ENCODE measurements around the gene CDCA7. TPM values are rescaled to one million over a fixed set of nuclear protein-coding genes. Genes with fewer than 3 reads are reported as not detected.

The CDCA7 gene
- total and polyA plus RNA-seq, 2 donors (not counting 3 experiments of a cell fraction or from before 2014, with no cell fraction given) = 14.9 to 29.7 TPM

DNA sequence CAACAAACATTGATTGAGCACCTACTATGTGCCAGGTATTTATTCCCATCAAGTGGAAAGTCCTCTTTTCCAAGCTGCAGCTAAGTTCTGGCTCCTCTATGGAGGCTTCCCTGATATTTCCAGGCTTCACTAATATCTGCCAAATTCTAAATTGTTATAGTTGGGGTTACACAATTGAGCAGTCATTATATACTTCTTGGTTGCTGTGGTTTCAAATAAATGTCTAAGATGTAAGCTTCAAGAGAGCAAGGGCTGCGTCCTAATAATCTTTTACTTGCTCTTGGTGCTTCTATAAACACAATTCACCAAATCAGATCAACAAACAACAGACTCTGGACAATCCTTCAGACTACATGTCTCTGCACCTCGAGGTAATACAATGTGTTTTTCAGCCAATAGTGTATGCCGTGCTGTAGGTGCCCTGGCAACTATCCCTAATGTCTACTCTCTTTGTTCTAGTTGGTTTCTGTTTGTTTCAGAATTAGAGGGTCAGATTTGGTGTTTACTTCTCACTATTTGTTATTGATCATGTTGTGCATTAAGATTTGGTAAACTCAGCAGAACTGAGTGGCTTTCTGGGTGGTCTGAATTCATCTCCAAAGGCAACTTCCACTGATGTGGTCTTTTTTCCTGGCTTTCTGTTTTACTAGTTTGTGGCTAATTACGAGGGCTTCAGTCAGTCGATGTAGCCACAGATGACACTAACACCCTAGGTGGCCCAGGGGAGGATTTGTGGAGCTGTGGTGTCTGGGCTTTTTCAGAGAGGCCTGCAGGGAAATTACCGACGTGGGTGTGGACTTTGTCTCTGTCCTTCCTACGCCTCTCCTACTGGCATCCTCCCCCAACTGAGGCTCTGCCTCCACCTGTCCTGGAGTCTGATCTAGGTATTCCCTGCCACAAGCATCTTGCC, 50.4 kb downstream of the CDCA7 start:
- dilution Hi-C loops (cut with MboI; ENCODE audit: extremely low pct_ligation_motif_present, low sequenced_read_pairs) = no loop called here
- DNase-seq (ENCODE audit: low read depth, low spot score) = no peak
- ChIA-PET CTCF (interaction anchor here (0.8 to 6.5 kb wide), 2 partner anchors 44 to 936 kb away, joined by 3 to 84 read pairs; no protein-coding TSS in a partner anchor), POLR2A (no interaction called here)
- no peak overlapping the region for H2AFZ ChIP-seq (ENCODE audit: low read depth, low read length)
- no peaks in the 10 kb centered on the region for H3K9me3 ChIP-seq (replicated peaks; ENCODE audit: control insufficient read depth, insufficient read depth, low read length)
- intact Hi-C loops (cut with micrococcal nuclease) = loop anchor here (5.0 to 10.0 kb wide), 3 partner anchors 340 to 1060 kb away; no protein-coding TSS in a partner anchor
- peaks cover 48 to 50% of the 10 kb centered on the region in 2 experiments for H3K27me3 ChIP-seq (ENCODE audit: control insufficient read depth in 2 of 2, insufficient read depth in 2 of 2, low read length in 2 of 2)
- BruUV-seq (replicated peaks) = no TSS peak
- H3K9me1 ChIP-seq (replicated peaks; ENCODE audit: control insufficient read depth, extremely low read depth, insufficient read depth, low read length) = no peaks in the 10 kb centered on the region
- H3K4me2 ChIP-seq (ENCODE audit: insufficient read depth, low read length) = no peak overlapping the region
- H3K9ac ChIP-seq (replicated peaks; ENCODE audit: extremely low read depth, insufficient read depth, low read length) = no peak overlapping the region
- no peaks in the 10 kb centered on the region for H3K36me3 ChIP-seq (ENCODE audit: control insufficient read depth in 2 of 2, extremely low read depth in 1 of 2, insufficient read depth in 2 of 2, low read length in 2 of 2)
- H3K79me2 ChIP-seq (ENCODE audit: control insufficient read depth, insufficient read depth, low read length) = no peaks in the 10 kb centered on the region
- H3K4me1 ChIP-seq (ENCODE audit: control insufficient read depth, extremely low read depth, insufficient read depth, low read length) = no peaks in the 10 kb centered on the region
- FAIRE-seq = no peak
- no peaks in the 10 kb centered on the region for H4K20me1 ChIP-seq (replicated peaks; ENCODE audit: control insufficient read depth, extremely low read depth, insufficient read depth, low read length)
- H3K4me3 ChIP-seq (replicated peaks in 1 of 3; ENCODE audit: insufficient read depth in 1 of 3, low read depth in 1 of 3, low read length in 3 of 3) = no peak overlapping the region
- H3K27ac ChIP-seq (ENCODE audit: insufficient read depth, low read depth, low read length) = no peak overlapping the region
- TF ChIP-seq, protein P1, sequence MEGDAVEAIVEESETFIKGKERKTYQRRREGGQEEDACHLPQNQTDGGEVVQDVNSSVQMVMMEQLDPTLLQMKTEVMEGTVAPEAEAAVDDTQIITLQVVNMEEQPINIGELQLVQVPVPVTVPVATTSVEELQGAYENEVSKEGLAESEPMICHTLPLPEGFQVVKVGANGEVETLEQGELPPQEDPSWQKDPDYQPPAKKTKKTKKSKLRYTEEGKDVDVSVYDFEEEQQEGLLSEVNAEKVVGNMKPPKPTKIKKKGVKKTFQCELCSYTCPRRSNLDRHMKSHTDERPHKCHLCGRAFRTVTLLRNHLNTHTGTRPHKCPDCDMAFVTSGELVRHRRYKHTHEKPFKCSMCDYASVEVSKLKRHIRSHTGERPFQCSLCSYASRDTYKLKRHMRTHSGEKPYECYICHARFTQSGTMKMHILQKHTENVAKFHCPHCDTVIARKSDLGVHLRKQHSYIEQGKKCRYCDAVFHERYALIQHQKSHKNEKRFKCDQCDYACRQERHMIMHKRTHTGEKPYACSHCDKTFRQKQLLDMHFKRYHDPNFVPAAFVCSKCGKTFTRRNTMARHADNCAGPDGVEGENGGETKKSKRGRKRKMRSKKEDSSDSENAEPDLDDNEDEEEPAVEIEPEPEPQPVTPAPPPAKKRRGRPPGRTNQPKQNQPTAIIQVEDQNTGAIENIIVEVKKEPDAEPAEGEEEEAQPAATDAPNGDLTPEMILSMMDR (IDR thresholded peaks at IDR 0.05; ENCODE audit: extremely low read depth in 1 of 2, insufficient read depth in 1 of 2, low read depth in 1 of 2, low read length in 2 of 2) = no peak
- TF ChIP-seq MYC (IDR thresholded peaks at IDR 0.05; ENCODE audit: low read depth, low read length) (no peak), EZH2 (IDR thresholded peaks at IDR 0.05; ENCODE audit: borderline replicate concordance, low read depth, low read length, severe bottlenecking) (no peak)

DNA sequence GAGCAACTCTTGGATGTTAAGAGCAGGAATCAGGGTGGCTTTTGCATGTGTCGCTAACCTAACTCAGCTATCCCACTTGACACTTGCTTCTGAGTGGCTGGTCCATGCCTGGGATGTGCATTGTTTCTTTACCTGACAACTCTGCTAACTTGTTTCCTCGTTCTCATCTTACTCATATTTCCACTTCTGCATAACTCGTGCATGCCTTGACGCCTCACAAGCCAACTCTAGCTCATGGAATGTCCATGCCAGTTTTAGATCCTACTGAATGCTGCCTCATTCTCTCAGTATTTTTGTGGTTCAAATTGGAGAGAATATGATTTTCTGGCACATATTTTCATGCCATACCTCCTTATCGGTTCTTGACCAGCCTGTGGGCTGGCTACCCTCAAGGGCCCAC, 52.5 kb downstream of the CDCA7 start:
- intact Hi-C loops (cut with micrococcal nuclease) (loop anchor here (10.0 kb wide), 2 partner anchors 338 to 1058 kb away; no protein-coding TSS in a partner anchor), dilution Hi-C loops (cut with MboI; ENCODE audit: extremely low pct_ligation_motif_present, low sequenced_read_pairs) (no loop called here)
- Histone ChIP-seq H3K27me3 (ENCODE audit: control insufficient read depth in 2 of 2, insufficient read depth in 2 of 2, low read length in 2 of 2) (peaks cover 32 to 39% of the 10 kb centered on the region in 2 experiments), H3K4me1 (ENCODE audit: control insufficient read depth, extremely low read depth, insufficient read depth, low read length) (no peaks in the 10 kb centered on the region), H3K9me3 (replicated peaks; ENCODE audit: control insufficient read depth, insufficient read depth, low read length) (no peaks in the 10 kb centered on the region), H2AFZ (ENCODE audit: low read depth, low read length) (no peak overlapping the region), H3K27ac (ENCODE audit: insufficient read depth, low read depth, low read length) (no peak overlapping the region), H3K9me1 (replicated peaks; ENCODE audit: control insufficient read depth, extremely low read depth, insufficient read depth, low read length) (no peaks in the 10 kb centered on the region), H3K79me2 (ENCODE audit: control insufficient read depth, insufficient read depth, low read length) (no peaks in the 10 kb centered on the region), H4K20me1 (replicated peaks; ENCODE audit: control insufficient read depth, extremely low read depth, insufficient read depth, low read length) (no peaks in the 10 kb centered on the region), H3K36me3 (ENCODE audit: control insufficient read depth in 2 of 2, extremely low read depth in 1 of 2, insufficient read depth in 2 of 2, low read length in 2 of 2) (no peaks in the 10 kb centered on the region), H3K4me2 (ENCODE audit: insufficient read depth, low read length) (no peak overlapping the region), H3K4me3 (replicated peaks in 1 of 3; ENCODE audit: insufficient read depth in 1 of 3, low read depth in 1 of 3, low read length in 3 of 3) (no peak overlapping the region), H3K9ac (replicated peaks; ENCODE audit: extremely low read depth, insufficient read depth, low read length) (no peak overlapping the region)
- DNase-seq (ENCODE audit: low read depth, low spot score) (no peak), FAIRE-seq (no peak)
- no TSS peak for BruUV-seq (replicated peaks)
- CTCF ChIA-PET = interaction anchor here (1.0 to 1.7 kb wide), 3 partner anchors 42 to 937 kb away, joined by 3 to 6 read pairs (median 6); no protein-coding TSS in a partner anchor
- POLR2A ChIA-PET = no interaction called here
- TF ChIP-seq EZH2 (IDR thresholded peaks at IDR 0.05; ENCODE audit: borderline replicate concordance, low read depth, low read length, severe bottlenecking) (no peak), JUN (IDR thresholded peaks at IDR 0.05; ENCODE audit: borderline replicate concordance, insufficient read depth, insufficient read length, low read depth) (no peak), POLR2AphosphoS5 (IDR thresholded peaks at IDR 0.05; ENCODE audit: insufficient read depth, low read depth, low read length) (no peak), GATA2 (IDR thresholded peaks at IDR 0.05; ENCODE audit: insufficient read depth, insufficient read length, low read depth, low read length) (no peak), FOS (IDR thresholded peaks at IDR 0.05; ENCODE audit: borderline replicate concordance, insufficient read depth, low read length) (no peak), POLR2A (IDR thresholded peaks at IDR 0.05; ENCODE audit: low read depth, low read length) (no peak), MYC (IDR thresholded peaks at IDR 0.05; ENCODE audit: low read depth, low read length) (no peak)
- TF ChIP-seq, protein P1 (IDR thresholded peaks at IDR 0.05; ENCODE audit: extremely low read depth in 1 of 2, insufficient read depth in 1 of 2, low read depth in 1 of 2, low read length in 2 of 2) = no peak
- TF ChIP-seq, protein P2, sequence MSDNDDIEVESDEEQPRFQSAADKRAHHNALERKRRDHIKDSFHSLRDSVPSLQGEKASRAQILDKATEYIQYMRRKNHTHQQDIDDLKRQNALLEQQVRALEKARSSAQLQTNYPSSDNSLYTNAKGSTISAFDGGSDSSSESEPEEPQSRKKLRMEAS (IDR thresholded peaks at IDR 0.05; ENCODE audit: insufficient read depth, insufficient read length) = no peak

Data from endothelial cell of umbilical vein (primary cell).